Stimulated activated CD4-positive, alpha-beta T cell treated with anti-CD3 and anti-CD28 coated beads, TNF-alpha, amount 100 ng/mL, for 24 hours (primary cell): Measurements from ENCODE around the gene OTC.

Source experiments
- DNase-seq, 3 experiments: peaks; one replicate each; pipeline ENCODE4 v3.0.0-alpha.2; 2020; ENCODE audit warnings: low read depth in 3 of 3

Gene OTC

DNA sequence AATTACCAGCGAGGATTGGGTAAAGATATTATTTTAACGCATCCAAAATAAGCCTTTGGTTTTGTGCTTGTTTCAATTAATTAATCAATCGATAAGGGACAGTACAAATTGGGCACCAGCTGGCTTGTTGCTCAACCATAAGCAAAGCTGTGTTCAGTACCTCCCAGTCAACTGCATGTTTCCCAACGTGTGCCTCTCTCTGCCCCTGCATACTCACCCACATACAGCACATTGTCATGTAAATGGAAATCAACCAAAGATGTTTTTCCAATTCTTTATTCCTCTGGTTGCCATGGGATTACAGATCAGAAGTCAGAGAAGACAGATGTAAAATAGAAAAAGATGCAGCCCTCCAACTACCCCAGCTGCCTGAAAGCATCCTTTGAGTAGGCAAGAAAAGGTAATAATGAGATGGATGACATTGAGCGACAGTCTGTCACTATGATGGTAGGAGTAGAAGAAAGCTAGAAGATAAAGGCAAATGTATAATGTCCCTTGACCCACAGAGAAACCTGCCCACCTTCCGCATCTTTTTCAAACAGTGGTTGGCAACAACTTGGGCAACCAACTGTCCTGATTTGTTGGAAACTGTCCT lies 116.3 kb downstream of the OTC start:
- DNase-seq, result no peak
